HepG2 (cell line): ENCODE measurements around the gene CCDC150. TPM values are rescaled to one million over a fixed set of nuclear protein-coding genes. Genes with fewer than 3 reads are reported as not detected.
A peak's percentile ranks its signal among the peaks of the same experiment; 100 is the strongest.

Experiments
- ATAC-seq: fragments of 200-7000 bp; cut with Tn5 transposase; 3 replicates; pipeline ENCODE4 v1.9.1; 2020; ENCODE audit warnings: mild to moderate bottlenecking, moderate library complexity
- BruUV-seq: library from RNA; stranded (reverse); fragments of 400-500 nt; replicated peaks from 2 replicates; lab custom pipeline; 2021; lab: Mats Ljungman, UMichigan
- CTCF ChIA-PET: fragments of 300-600 bp; formaldehyde crosslinking; extraction: SDS; loops from one replicate; lab custom pipeline; 2021; ENCODE audit warnings: low total read pairs, inconsistent platforms, low intra/inter-chr PET ratio; lab: Yijun Ruan, JAX
- POLR2A ChIA-PET: fragments of 350-600 bp; sonication (Branson Sonifier 250); formaldehyde crosslinking; loops from one replicate; lab custom pipeline; 2020; ENCODE audit warnings: antibody characterized with exemption, inconsistent platforms; lab: Yijun Ruan, JAX
- DNase-seq: peaks from one replicate; pipeline ENCODE4 v3.0.0-alpha.2; 2015; ENCODE audit warnings: low spot score
- FAIRE-seq: peaks from 3 replicates; lab custom pipeline; 2011; peaks lifted over from hg19 to GRCh38; lab: Jason Lieb, UNC
- H2AFZ ChIP-seq: one replicate; pipeline ENCODE4 v1.6.1; 2011; ENCODE audit warnings: low read length, inconsistent platforms
- H3K27ac ChIP-seq: fragments of 300-600 bp; 3 replicates; pipeline ENCODE4 v1.8.0; 2011; ENCODE audit warnings: mixed run types, mild to moderate bottlenecking, mixed read lengths, low read length, inconsistent platforms; ENCODE audit not compliant: insufficient read depth; ENCODE audit errors: extremely low read length
- H3K27me3 ChIP-seq, 2 experiments: fragments of 200-600 bp in 1 of 2; 2 replicates in 1 of 2; 3 replicates in 1 of 2; pipeline versions ENCODE4 v1.6.0 to v1.8.0; 2011; ENCODE audit warnings: low read length in 2 of 2, mild to moderate bottlenecking in 2 of 2, moderate library complexity in 2 of 2, inconsistent platforms in 1 of 2; ENCODE audit not compliant: insufficient read depth in 2 of 2, control insufficient read depth in 1 of 2
- H3K36me3 ChIP-seq, 2 experiments: fragments of 200-600 bp in 1 of 2; replicated peaks in 1 of 2; 2 replicates in 1 of 2; 3 replicates in 1 of 2; pipeline versions ENCODE4 v1.5.1 to v1.8.0; 2011; ENCODE audit warnings: low read length in 2 of 2, inconsistent platforms in 1 of 2; ENCODE audit not compliant: insufficient read depth in 2 of 2, control insufficient read depth in 1 of 2
- H3K4me1 ChIP-seq: 2 replicates; pipeline ENCODE4 v1.5.1; 2012; ENCODE audit warnings: low read length, inconsistent platforms; ENCODE audit not compliant: insufficient read depth
- H3K4me2 ChIP-seq: 2 replicates; pipeline ENCODE4 v1.6.0; 2011; ENCODE audit warnings: low read depth, low read length, inconsistent platforms
- H3K4me3 ChIP-seq, 3 experiments: fragments of 200-600 bp in 1 of 3; sonication (generic), shearing (Covaris generic) in 1 of 3; replicated peaks in 1 of 3; 2 replicates each; pipeline ENCODE4 v1.5.1; 2011 to 2016; ENCODE audit warnings: low read length in 3 of 3, inconsistent platforms in 2 of 3, low read depth in 2 of 3, mild to moderate bottlenecking in 2 of 3, control low read depth in 1 of 3, mixed read lengths in 1 of 3; ENCODE audit not compliant: insufficient read depth in 1 of 3
- H3K79me2 ChIP-seq: one replicate; pipeline ENCODE4 v1.6.1; 2011; ENCODE audit warnings: low read length, inconsistent platforms; ENCODE audit not compliant: insufficient read depth
- H3K9ac ChIP-seq: 2 replicates; pipeline ENCODE4 v1.6.0; 2011; ENCODE audit warnings: mild to moderate bottlenecking, low read depth, low read length, inconsistent platforms; ENCODE audit not compliant: insufficient read depth
- H3K9me3 ChIP-seq: 2 replicates; pipeline ENCODE4 v1.5.1; 2012; ENCODE audit warnings: mild to moderate bottlenecking, low read length
- H4K20me1 ChIP-seq: 2 replicates; pipeline ENCODE4 v1.6.0; 2011; ENCODE audit warnings: inconsistent platforms, mild to moderate bottlenecking, low read length, moderate library complexity; ENCODE audit not compliant: insufficient read depth
- KLF6 ChIP-seq: IDR thresholded peaks from 2 replicates; pipeline ENCODE4 v1.8.0; 2016; ENCODE audit warnings: missing biosample characterization, missing genetic modification reagents
- RBM22 ChIP-seq: fragments of 200-400 bp; formaldehyde crosslinking; optimal IDR thresholded peaks from 2 replicates; pipeline ENCODE3; 2017; ENCODE audit warnings: mild to moderate bottlenecking, low read length, moderate library complexity
- RXRA ChIP-seq: sonication (generic); formaldehyde crosslinking; IDR thresholded peaks from 2 replicates; pipeline ENCODE4 v1.5.1; 2020; ENCODE audit warnings: missing genetic modification reagents
- TBX2 ChIP-seq: sonication (generic); formaldehyde crosslinking; IDR thresholded peaks from 2 replicates; pipeline ENCODE4 v1.5.0; 2020; ENCODE audit warnings: missing genetic modification reagents, mild to moderate bottlenecking, borderline replicate concordance
- ZFP36L1 ChIP-seq: sonication (generic); formaldehyde crosslinking; IDR thresholded peaks from 2 replicates; pipeline ENCODE4 v1.8.0; 2022; ENCODE audit warnings: mild to moderate bottlenecking, missing genetic modification reagents, moderate library complexity
- ZKSCAN5 ChIP-seq: sonication (generic); formaldehyde crosslinking; IDR thresholded peaks from 2 replicates; pipeline ENCODE4 v1.5.1; 2020; ENCODE audit warnings: mild to moderate bottlenecking, missing genetic modification reagents
- ZNF136 ChIP-seq: sonication (generic); formaldehyde crosslinking; IDR thresholded peaks from 2 replicates; pipeline ENCODE4 v1.8.1; 2022; ENCODE audit warnings: low read depth, mild to moderate bottlenecking, moderate library complexity, missing genetic modification reagents
- ZNF337 ChIP-seq: sonication (generic); formaldehyde crosslinking; IDR thresholded peaks from 2 replicates; pipeline ENCODE4 v1.5.1; 2020; ENCODE audit warnings: missing genetic modification reagents, low read depth, mild to moderate bottlenecking, borderline replicate concordance
- ZNF850 ChIP-seq: sonication (generic); formaldehyde crosslinking; conservative IDR thresholded peaks from 2 replicates; pipeline ENCODE4 v1.9.0; 2021; ENCODE audit warnings: mild to moderate bottlenecking, missing genetic modification reagents
- ZNF878 ChIP-seq: sonication (generic); formaldehyde crosslinking; IDR thresholded peaks from 2 replicates; pipeline ENCODE4 v1.8.1; 2023; ENCODE audit warnings: mild to moderate bottlenecking, missing genetic modification reagents, moderate library complexity
- ZSCAN25 ChIP-seq: sonication (generic); formaldehyde crosslinking; IDR thresholded peaks from 2 replicates; pipeline ENCODE4 v1.8.0; 2022; ENCODE audit warnings: mild to moderate bottlenecking, missing genetic modification reagents
- WGBS: methylation state at CpG from one replicate; pipeline ENCODE4 v1.1.6; 2017; ENCODE audit warnings: low lambda C conversion rate; 5-methylcytosine and 5-hydroxymethylcytosine counted together
- in situ Hi-C: cut with HindIII; loops from 2 replicates; pipeline ENCODE4 v1.10.0; 2017; ENCODE audit warnings: low pct_unique_long_range_greater_than_20kb; ENCODE audit not compliant: extremely low pct_ligation_motif_present
- intact Hi-C: fragments of 100-400 bp; cut with micrococcal nuclease; formaldehyde crosslinking; loops from one replicate; pipeline ENCODE4 v1.10.0; 2022; ENCODE audit not compliant: unreplicated experiment
- polyA plus RNA-seq, 8 experiments: library from polyadenylated mRNA; depleted of rRNA in 3 of 8; stranded (reverse) in 7 of 8; unstranded in 1 of 8; fragments of >200 nt; fragmentation: Illumina TruSeq in 4 of 8; extraction: Trizol in 4 of 8; gene quantifications; 2 replicates each; pipeline versions ENCODE4 v1.2.1 to v1.2.3, GENCODE V29; 2011 to 2016; ENCODE audit warnings: low read depth in 4 of 8, missing spikeins in 1 of 8, mixed read lengths in 1 of 8; ENCODE audit not compliant: insufficient read depth in 1 of 8
- total RNA-seq, 5 experiments: library from RNA; depleted of rRNA; stranded (reverse); fragments of >200 nt; fragmentation: Illumina TruSeq; extraction: Trizol; gene quantifications; 2 replicates each; pipeline ENCODE4 v1.2.3, GENCODE V29; 2016; ENCODE audit warnings: low read depth in 1 of 5
- TF ChIP-seq, protein P1 (sequence below): sonication (generic); formaldehyde crosslinking; IDR thresholded peaks from 2 replicates; pipeline ENCODE4 v1.4.0; 2020; ENCODE audit warnings: mild to moderate bottlenecking, low read depth, missing genetic modification reagents
- TF ChIP-seq, protein P2 (sequence below): sonication (generic); formaldehyde crosslinking; conservative IDR thresholded peaks from 2 replicates; pipeline ENCODE4 v1.4.0; 2020; ENCODE audit warnings: missing genetic modification reagents
- TF ChIP-seq, protein P3 (sequence below): sonication (generic); formaldehyde crosslinking; IDR thresholded peaks from 2 replicates; pipeline ENCODE4 v1.5.1; 2020; ENCODE audit warnings: mild to moderate bottlenecking, moderate library complexity, missing genetic modification reagents
- TF ChIP-seq, protein P4 (sequence below): sonication (generic); formaldehyde crosslinking; IDR thresholded peaks from 2 replicates; pipeline ENCODE4 v1.4.0; 2020; ENCODE audit warnings: missing genetic modification reagents

Gene CCDC150
- total and polyA plus RNA-seq, 2 of the 13 experiments (the other 11 are each of a cell fraction or from before 2014, with no cell fraction given): 14.9 to 32.6 TPM

DNA sequence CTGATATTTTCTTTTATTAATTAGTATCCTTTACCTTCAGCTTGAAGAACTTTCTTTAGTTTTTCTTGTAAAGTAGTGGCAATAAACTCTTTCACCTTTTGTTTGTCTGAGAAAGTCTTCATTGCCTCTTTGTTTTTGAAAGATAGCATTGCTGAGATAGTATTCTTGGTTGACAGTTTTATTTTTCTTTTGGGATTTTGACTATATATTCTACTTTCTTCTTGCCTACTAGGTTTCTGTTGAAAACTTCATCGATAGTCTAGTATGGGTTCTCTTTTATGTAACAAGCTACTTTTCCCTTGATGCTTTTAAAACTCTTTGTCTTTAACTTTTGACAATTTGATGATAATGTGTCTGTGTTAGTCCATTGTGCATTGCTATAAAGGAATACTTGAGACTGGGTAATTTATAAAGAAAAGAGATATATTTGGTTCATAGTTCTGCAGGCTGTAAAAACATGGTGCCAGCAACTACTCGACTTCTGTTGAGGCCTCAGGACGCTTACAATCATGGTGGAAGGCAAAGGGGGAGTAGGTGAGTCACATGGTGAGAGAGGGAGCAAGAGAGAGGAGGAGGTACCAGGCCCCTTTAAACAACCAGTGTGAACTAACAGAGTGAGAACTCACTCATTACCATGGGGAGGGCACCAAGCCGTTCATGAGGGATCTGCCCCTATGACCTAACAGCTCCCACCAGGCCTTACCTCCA, 12.0 kb downstream of the CCDC150 start:
- Histone ChIP-seq H3K79me2 (no peaks in the 10 kb centered on the region), H3K36me3 (peaks cover 0 to 3% of the 10 kb centered on the region in 2 experiments; a peak in 1 of 5 replicates), H4K20me1 (no peaks in the 10 kb centered on the region), H3K9ac (no peak overlapping the region), H2AFZ (no peak overlapping the region), H3K4me3 (no peak overlapping the region), H3K4me2 (no peak overlapping the region), H3K4me1 (no peaks in the 10 kb centered on the region), H3K27ac (no peak overlapping the region), H3K9me3 (peaks cover 46% of the 10 kb centered on the region), H3K27me3 (no peaks in the 10 kb centered on the region)
- no peak for ATAC-seq
- intact Hi-C loops: no loop called here
- in situ Hi-C loops: no loop called here
- no peak for FAIRE-seq
- WGBS: 74% methylated on average over 4 of the region's 4 CpGs
- no peak for DNase-seq
- TF ChIP-seq KLF6 (CRISPR knock-in tag) (no peak), ZKSCAN5 (CRISPR knock-in tag) (no peak), ZNF136 (CRISPR knock-in tag) (peak; percentile 86; the same call in 1 of the 2 replicates), RBM22 (no peak)
- TF ChIP-seq, protein P1, sequence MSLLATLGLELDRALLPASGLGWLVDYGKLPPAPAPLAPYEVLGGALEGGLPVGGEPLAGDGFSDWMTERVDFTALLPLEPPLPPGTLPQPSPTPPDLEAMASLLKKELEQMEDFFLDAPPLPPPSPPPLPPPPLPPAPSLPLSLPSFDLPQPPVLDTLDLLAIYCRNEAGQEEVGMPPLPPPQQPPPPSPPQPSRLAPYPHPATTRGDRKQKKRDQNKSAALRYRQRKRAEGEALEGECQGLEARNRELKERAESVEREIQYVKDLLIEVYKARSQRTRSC (CRISPR knock-in tag): no peak
- POLR2A ChIA-PET: no interaction called here
- CTCF ChIA-PET: no interaction called here
- no TSS peak for BruUV-seq

DNA sequence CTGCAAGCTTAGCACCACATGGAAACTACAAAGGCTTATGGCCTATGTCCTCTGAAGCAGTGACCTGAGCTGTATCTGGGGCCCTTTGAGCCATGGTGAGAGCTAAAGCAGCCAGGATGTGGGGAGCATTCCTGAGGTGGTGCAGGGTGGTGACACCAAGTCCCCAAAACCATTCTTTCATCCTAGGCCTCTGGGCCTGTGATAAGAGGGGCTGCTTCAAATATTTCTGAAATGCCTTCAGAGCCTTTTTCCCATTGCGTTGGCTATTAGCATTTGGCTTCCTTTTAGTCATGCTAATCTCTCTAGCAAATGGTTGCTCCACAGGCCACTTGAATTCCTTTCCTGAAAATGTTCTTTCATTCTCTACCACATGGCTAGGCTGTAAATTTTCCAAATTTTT, 13.4 kb downstream of the CCDC150 start:
- CTCF ChIA-PET: no interaction called here
- BruUV-seq: no TSS peak
- H3K79me2 ChIP-seq: no peaks in the 10 kb centered on the region
- in situ Hi-C loops: no loop called here
- H3K9ac ChIP-seq: no peak overlapping the region
- H3K4me3 ChIP-seq: no peak overlapping the region
- no peaks in the 10 kb centered on the region for H3K4me1 ChIP-seq
- no peak overlapping the region for H3K27ac ChIP-seq
- FAIRE-seq (no peak), ATAC-seq (no peak), DNase-seq (no peak)
- H3K36me3 ChIP-seq: peaks cover 0 to 7% of the 10 kb centered on the region in 2 experiments; a peak in 2 of 5 replicates
- 100% methylated on average over 1 of the region's 1 CpG for WGBS
- H4K20me1 ChIP-seq: no peaks in the 10 kb centered on the region
- POLR2A ChIA-PET: no interaction called here
- H3K27me3 ChIP-seq: no peaks in the 10 kb centered on the region
- H3K9me3 ChIP-seq: peaks cover 46% of the 10 kb centered on the region
- intact Hi-C loops: no loop called here
- H3K4me2 ChIP-seq: no peak overlapping the region
- H2AFZ ChIP-seq: no peak overlapping the region
- TF ChIP-seq, protein P2, sequence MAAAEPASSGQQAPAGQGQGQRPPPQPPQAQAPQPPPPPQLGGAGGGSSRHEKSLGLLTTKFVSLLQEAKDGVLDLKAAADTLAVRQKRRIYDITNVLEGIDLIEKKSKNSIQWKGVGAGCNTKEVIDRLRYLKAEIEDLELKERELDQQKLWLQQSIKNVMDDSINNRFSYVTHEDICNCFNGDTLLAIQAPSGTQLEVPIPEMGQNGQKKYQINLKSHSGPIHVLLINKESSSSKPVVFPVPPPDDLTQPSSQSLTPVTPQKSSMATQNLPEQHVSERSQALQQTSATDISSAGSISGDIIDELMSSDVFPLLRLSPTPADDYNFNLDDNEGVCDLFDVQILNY (CRISPR knock-in tag): no peak
- TF ChIP-seq ZSCAN25 (CRISPR knock-in tag): no peak
- TF ChIP-seq TBX2 (CRISPR knock-in tag): no peak
- no peak for TF ChIP-seq ZNF337 (CRISPR knock-in tag)
- no peak for TF ChIP-seq ZNF850
- TF ChIP-seq ZFP36L1 (CRISPR knock-in tag): no peak
- TF ChIP-seq RXRA (CRISPR knock-in tag): no peak
- TF ChIP-seq ZNF878: no peak
- TF ChIP-seq, protein P3, sequence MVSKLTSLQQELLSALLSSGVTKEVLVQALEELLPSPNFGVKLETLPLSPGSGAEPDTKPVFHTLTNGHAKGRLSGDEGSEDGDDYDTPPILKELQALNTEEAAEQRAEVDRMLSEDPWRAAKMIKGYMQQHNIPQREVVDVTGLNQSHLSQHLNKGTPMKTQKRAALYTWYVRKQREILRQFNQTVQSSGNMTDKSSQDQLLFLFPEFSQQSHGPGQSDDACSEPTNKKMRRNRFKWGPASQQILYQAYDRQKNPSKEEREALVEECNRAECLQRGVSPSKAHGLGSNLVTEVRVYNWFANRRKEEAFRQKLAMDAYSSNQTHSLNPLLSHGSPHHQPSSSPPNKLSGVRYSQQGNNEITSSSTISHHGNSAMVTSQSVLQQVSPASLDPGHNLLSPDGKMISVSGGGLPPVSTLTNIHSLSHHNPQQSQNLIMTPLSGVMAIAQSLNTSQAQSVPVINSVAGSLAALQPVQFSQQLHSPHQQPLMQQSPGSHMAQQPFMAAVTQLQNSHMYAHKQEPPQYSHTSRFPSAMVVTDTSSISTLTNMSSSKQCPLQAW (CRISPR knock-in tag): no peak
- TF ChIP-seq, protein P4, sequence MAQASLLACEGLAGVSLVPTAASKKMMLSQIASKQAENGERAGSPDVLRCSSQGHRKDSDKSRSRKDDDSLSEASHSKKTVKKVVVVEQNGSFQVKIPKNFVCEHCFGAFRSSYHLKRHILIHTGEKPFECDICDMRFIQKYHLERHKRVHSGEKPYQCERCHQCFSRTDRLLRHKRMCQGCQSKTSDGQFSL (CRISPR knock-in tag): no peak
